SU-DHL-6 (cell line): Measurements from ENCODE around the gene ERMN.

Source experiments
- CTCF ChIP-seq: fragments of 200-600 bp; sonication (generic); IDR thresholded peaks from one replicate; pipeline ENCODE4 v1.5.1; 2017; ENCODE audit warnings: antibody characterized with exemption, mild to moderate bottlenecking, low read length, moderate library complexity; ENCODE audit not compliant: insufficient read depth, poor library complexity, severe bottlenecking
- EZH2phosphoT487 ChIP-seq: fragments of 200-600 bp; sonication (generic), shearing (Covaris generic); conservative IDR thresholded peaks from 2 replicates; pipeline ENCODE4 v1.6.1; 2018; ENCODE audit warnings: mild to moderate bottlenecking, antibody characterized with exemption, low read length, moderate library complexity, mixed read lengths

- TF ChIP-seq CTCF (no peak), EZH2phosphoT487 (no peak)
These were observed 38.8 kb upstream of the ERMN start for GRCh38 chr2:157364257-157364974.
